ENCODE data around the gene ARHGDIB.

The ARHGDIB gene

DNA sequence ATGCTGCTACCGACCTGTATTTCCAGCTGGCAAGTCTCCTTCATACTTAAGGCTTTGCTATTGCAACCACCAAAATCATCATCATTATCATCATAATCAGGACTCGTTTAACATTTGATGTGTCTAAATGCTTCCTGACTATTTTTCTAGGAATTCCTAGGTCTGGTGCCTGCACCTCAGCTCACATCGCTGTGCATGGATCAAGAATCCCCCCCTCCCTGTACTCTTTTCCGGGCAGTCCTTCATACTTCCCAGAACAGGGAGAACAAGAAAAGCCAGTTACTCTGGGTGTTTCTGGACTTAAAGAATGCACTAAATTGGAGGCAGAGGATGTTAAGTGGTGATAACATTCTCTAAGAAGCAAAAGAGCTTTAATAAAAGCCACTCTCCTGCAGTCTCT, 32.5 kb downstream of the ARHGDIB start:
- DNase-seq = no peak

- DNase-seq = no peak
These were observed 34.1 kb downstream of the ARHGDIB start for GRCh38 chr12:14927267-14927666.

GRCh38 chr12:14924541-14924940, 36.9 kb downstream of the ARHGDIB start:
- DNase-seq = no peak

DNA sequence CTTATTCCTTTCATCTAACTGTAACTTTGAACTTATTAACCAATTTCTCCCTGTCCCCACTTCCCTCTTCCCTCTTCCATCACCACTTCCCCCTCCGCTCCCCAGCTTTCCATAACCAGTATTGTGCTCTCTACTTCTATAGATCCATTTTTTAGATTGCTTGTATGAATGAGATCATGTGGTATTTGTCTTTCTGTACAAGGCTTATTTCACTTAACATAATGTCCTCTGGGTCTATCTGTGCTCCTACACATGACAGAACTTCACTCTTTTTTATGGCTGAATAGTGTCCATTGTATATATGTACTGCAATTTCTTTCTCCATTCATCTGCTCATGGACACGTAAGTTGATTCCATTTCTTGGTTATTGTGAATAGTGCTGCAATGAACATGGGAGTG, 37.5 kb downstream of the ARHGDIB start:
- DNase-seq = no peak

DNA sequence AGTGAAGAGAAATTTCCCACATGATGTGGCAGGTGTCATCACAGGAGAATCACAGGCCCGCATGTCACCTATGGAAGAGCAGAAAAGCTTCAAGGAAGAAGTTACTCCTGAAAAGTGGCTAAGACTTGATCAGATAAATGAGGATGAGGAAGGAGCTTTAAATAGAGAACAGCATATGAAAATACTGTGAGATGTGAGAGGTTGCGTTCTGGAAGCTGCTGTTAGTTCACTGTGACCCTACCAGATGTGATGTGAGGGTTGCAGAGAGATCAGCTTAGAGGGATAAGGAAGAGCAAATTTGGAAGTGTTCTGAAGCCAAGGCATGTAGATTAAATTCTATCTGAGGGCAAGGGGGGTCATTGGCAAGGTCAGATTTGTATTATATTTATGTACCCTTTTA, 40.2 kb downstream of the ARHGDIB start:
- no peak for DNase-seq

DNA sequence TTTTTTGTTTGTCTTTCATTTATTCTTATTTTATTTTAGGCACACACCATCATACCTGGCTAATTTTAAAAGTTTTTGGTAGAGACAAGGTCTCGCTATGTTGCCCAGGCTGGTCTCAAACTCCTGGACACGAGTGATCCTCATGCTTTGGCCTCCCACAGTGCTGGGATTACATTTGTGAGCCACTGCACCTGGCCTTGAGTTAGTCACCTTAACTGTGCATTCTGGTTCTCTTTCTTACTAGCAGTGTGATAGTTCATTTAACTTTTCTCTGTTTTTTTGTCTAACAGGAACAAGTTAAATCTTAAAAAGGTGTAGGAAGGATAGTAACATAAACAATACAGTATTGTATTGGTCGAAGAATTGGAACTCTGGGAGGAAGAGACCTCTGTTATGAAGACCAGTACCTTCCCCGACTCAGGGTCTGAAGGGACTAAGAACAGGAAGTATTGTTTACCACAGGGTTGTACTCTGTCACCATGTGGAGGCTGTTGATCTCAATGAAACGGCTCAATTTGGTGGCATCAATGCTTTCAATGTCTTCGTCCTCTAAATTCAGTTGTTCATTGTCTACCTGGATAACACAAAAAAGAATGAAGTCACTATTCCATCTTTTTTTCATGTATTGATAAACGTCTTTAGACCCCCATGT, 40.8 kb downstream of the ARHGDIB start:
- no peak for DNase-seq

DNA sequence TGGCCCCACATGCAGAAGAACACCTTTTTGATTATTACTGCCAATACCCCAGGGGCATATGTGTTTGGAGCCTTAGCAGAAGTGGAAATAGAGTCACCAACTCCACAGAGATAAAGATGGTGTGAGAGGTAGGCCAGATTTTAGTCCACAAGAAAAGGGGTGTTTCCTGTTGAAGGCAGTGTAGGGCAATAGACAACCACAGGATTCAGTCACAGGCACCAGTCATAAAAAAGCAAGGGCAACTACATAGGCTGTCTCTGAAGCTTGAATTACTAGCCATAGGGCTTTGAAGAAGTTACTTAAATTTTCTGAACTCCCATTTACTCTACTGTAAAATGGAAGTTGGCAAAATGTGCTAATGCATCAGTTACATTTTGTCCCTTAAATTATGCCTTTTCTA, 41.9 kb downstream of the ARHGDIB start:
- no peak for DNase-seq

DNA sequence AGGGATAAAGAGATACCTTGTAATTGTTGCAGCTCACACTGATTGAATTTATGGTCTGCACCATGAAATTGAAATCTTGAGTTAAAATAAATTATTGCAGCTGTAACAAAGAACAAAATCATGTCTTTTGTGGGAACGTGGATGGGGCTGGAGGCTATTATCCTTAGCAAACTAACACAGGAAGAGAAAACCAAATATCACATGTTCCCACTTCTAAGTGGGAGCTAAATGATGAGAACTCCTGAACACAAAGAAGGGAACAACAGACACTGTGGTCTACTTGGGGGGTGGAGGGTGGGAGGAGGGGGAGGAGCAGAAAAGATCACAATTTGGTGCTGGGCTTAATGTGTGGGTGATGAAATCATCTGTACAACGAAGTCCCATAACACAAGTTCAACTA, 45.7 kb downstream of the ARHGDIB start:
- DNase-seq = no peak

GRCh38 chr12:14913381-14913781, 48.0 kb downstream of the ARHGDIB start:
- no peak for DNase-seq

GRCh38 chr12:14911131-14911530, 50.3 kb downstream of the ARHGDIB start:
- DNase-seq = no peak

DNA sequence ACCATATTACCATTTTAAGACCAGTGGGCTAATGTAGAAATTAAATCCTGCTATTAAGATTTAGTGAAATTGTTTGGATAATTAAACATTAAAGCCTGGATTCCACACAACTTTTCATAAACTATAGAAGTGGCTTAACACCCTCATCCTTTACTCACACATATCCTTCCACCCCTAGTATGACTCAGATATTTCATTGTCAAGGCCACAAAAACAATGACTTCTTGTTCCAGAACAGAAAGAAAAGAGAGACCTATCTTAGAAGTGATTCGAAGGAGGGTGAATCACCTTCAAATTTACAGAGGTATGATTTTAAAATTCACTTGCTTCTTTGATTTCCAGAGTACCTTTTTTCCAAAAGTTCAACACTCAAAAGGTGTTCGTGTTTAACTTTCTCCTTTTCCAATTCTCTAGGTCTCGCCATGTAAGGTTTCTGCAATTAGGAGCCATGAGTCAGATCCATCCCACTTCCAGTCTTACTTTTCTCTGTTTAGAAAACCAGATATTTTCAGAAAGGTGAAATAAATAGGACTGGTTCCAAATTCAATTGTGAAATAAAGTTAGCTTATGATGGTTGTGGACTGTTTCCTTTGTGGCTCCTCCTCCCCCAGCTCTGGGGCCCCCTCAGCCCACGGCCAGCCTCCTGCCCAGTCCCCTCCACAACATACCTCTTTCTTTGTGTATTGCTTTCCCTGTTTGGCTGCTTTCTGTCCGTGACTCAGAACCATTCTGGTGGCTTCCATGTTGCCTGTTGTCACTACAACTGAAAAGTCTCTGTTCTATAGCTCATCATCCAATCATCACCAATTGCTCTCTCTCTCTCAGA, 51.1 kb downstream of the ARHGDIB start:
- no peak for DNase-seq

DNA sequence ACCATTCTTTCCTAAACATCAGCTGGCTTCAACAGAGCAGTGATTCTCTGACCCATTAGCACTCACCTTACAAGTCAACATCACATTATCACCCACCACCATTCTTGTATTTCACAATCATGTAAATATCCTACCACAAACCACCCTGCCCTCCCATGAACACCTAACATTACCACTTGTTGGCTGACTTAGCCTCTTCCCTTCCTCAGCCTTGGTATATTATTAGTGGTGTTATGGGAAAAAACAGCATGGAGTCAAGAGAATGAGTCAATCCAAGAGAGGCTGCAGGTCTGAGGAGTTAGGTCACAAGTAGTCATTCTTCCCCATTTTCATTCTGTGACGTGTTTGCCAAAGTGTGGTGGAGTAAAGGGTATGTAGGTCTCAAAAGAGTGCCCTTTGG, 53.4 kb downstream of the ARHGDIB start:
- DNase-seq = no peak

DNA sequence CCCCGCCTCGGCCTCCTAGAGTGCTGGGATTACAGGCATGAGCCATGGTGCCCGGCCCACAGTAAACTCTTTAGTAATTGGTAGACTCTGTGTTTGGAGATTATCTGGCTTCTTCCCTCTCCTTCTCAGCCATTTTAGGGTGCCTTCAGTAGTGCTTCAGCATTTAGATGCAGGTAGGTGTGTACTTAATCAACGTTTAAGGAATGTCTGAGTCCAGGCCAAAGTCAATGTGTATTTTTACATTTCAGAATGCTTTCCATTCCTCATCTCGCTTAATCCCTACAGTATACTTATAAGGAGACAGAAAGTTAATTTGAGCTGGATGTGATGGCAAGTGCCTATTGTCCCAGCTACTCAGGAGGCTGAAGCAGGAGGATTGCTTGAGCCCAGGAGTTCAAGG, 55.3 kb downstream of the ARHGDIB start:
- no peak for DNase-seq

DNA sequence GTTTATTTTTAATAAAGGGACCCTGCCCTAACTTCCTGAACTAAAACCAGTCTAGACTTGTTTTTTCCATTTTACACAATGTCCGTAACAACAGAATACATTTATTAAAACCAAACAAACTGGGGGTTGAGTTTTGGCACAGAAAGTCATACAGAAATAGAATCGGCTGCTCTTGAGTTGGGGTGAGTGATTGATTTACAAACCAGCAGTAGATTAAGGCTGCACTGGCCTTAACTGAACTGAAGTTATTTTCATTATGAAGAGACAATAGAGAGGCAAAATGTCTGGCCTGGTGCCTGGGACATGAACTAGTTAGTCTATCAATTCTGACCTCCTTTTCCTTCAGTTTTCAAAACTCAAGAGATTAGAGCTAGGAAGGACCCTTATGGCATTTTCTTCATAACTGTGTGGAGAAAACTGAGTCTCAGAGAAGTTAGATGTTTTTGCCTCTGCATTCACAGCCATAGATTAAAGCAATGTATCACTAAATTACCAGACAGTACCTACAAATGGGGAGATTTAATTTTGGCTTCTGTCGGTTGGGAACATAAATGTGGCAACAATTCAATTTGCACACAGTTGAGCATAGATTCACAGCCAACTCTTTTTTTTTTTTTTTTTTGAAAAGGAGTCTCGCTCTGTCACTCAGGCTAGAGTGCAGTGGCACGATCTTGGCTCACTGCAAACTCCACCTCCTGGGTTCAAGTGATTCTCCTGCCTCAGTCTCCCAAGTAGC, 56.0 kb downstream of the ARHGDIB start:
- no peak for DNase-seq

DNA sequence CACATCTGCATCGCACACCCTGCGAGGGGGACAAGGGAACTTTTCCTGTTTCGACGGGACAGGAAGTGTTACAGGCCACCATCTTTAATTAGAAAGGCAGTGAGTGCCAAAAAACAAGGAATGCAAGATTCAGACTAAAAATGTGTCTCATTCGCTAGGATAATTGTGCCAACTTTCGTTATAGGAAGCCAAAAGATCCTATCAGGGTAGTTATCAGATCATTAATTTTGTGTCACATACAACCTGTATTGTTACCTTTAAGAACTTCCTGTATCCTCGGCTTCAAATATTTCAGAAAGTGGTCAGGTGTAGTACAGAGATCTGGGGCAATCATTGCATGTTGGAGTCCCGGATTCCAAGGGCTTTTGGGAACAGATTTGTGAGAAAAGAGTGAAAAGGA, 56.5 kb downstream of the ARHGDIB start:
- no peak for DNase-seq

GRCh38 chr12:14903386-14904098, 57.9 kb downstream of the ARHGDIB start:
- no peak for DNase-seq

DNA sequence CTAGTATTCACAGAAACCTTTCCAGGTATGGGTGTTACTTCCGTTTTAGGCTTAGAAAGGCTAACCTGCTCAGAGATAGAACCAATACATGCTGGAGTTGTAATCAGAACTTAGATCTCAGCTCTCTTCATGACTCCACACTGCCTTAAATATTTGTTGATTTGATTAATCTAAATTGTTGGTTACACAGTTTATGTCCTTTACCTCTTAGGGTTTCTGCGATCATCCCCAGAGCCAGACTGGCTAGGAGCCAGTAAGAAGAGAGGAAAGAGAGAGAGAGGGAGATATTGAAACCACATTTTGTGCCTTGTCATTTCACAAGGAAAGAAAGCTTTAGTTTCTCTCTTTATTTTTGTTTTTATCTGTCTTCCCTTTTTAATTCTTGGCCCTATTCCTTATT, 58.9 kb downstream of the ARHGDIB start:
- no peak for DNase-seq

GRCh38 chr12:14901228-14901562, 60.2 kb downstream of the ARHGDIB start:
- no peak for DNase-seq

- no peak for DNase-seq
These were observed 60.7 kb downstream of the ARHGDIB start for GRCh38 chr12:14900521-14901227.

GRCh38 chr12:14896521-14897169, 64.8 kb downstream of the ARHGDIB start:
- no peak for DNase-seq

DNA sequence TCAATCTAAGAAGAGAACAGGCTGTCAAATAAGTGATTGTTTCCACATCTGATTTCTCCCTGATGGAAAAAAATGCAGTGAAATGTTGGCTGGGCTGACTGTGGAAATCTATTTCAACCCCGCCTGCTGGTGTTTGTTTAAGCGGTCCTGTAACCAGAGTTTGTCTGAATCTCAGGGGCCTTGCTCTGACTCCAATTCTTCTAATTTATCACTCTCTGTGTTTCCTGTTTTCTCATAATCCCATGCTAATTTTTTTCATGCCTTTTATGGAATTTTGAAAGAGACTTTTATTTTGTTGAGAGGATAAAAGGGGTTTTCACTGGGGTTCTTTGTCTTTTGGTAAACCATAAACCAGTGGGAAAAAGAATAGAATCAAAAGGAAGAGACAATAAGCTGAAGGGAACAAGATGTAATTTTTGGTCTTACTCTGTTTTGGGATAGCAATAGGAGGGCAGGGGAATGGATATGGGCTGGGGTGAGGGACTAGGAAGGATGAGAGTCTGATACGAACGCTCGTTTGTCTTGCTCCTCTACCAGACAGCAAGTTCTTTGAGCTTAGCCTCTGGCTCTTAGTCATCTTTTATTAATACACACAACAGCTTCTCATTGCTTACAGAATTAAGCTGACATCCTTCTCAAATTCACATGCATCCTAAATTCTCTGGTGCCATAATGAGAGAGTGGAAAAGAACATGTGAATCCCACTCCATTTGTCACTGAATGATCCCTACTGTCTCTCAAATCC, 67.7 kb downstream of the ARHGDIB start:
- DNase-seq = no peak

Measured in effector CD4-positive, alpha-beta T cell (primary cell).